ENCODE results near the gene ANKRD66.

The ANKRD66 gene

GRCh38 chr6:46777476-46778346 lies 31.0 kb downstream of the ANKRD66 start:
- Histone ChIP-seq H3K9ac (ENCODE audit: low read length) (no peak overlapping the region), H3K4me1 (ENCODE audit: control insufficient read depth, insufficient read depth, low read length) (no peaks in the 10 kb centered on the region), H3K4me3 (ENCODE audit: low read length) (no peak overlapping the region), H3K9me3 (ENCODE audit: control insufficient read depth, low read length) (no peaks in the 10 kb centered on the region), H3K27me3 (ENCODE audit: control insufficient read depth, insufficient read depth, low read length) (no peaks in the 10 kb centered on the region), H3K36me3 (ENCODE audit: control insufficient read depth, insufficient read depth, low read length) (no peaks in the 10 kb centered on the region)

- H3K36me3 ChIP-seq (ENCODE audit: control insufficient read depth, insufficient read depth, low read length): no peaks in the 10 kb centered on the region
- H3K9me3 ChIP-seq (ENCODE audit: control insufficient read depth, low read length): no peaks in the 10 kb centered on the region
Measured at GRCh38 chr6:46781478-46782378, 35.0 kb downstream of the ANKRD66 start.

GRCh38 chr6:46784535-46784934 lies 37.8 kb downstream of the ANKRD66 start:
- Histone ChIP-seq H3K9ac (ENCODE audit: low read length) (no peak overlapping the region), H3K36me3 (ENCODE audit: control insufficient read depth, insufficient read depth, low read length) (no peaks in the 10 kb centered on the region), H3K9me3 (ENCODE audit: control insufficient read depth, low read length) (no peaks in the 10 kb centered on the region), H3K4me1 (ENCODE audit: control insufficient read depth, insufficient read depth, low read length) (no peaks in the 10 kb centered on the region), H3K27me3 (ENCODE audit: control insufficient read depth, insufficient read depth, low read length) (no peaks in the 10 kb centered on the region), H3K4me3 (ENCODE audit: low read length) (no peak overlapping the region)

More at GRCh38 chr6:46781478-46782378, 35.0 kb downstream of the ANKRD66 start:
- H3K27me3 ChIP-seq (ENCODE audit: control insufficient read depth, insufficient read depth, low read length): no peaks in the 10 kb centered on the region
- no peak overlapping the region for H3K9ac ChIP-seq (ENCODE audit: low read length)
- no peak overlapping the region for H3K4me3 ChIP-seq (ENCODE audit: low read length)
- H3K4me1 ChIP-seq (ENCODE audit: control insufficient read depth, insufficient read depth, low read length): no peaks in the 10 kb centered on the region

GRCh38 chr6:46787871-46788540 lies 41.3 kb downstream of the ANKRD66 start:
- peaks cover 8% of the 10 kb centered on the region for H3K4me1 ChIP-seq (ENCODE audit: control insufficient read depth, insufficient read depth, low read length)
- H3K9me3 ChIP-seq (ENCODE audit: control insufficient read depth, low read length): no peaks in the 10 kb centered on the region
- no peak overlapping the region for H3K9ac ChIP-seq (ENCODE audit: low read length)
- no peaks in the 10 kb centered on the region for H3K27me3 ChIP-seq (ENCODE audit: control insufficient read depth, insufficient read depth, low read length)
- no peak overlapping the region for H3K4me3 ChIP-seq (ENCODE audit: low read length)
- H3K36me3 ChIP-seq (ENCODE audit: control insufficient read depth, insufficient read depth, low read length): no peaks in the 10 kb centered on the region

- Histone ChIP-seq H3K4me3 (ENCODE audit: low read length) (no peak overlapping the region), H3K27me3 (ENCODE audit: control insufficient read depth, insufficient read depth, low read length) (no peaks in the 10 kb centered on the region), H3K4me1 (ENCODE audit: control insufficient read depth, insufficient read depth, low read length) (peaks cover 8% of the 10 kb centered on the region), H3K36me3 (ENCODE audit: control insufficient read depth, insufficient read depth, low read length) (no peaks in the 10 kb centered on the region), H3K9ac (ENCODE audit: low read length) (no peak overlapping the region), H3K9me3 (ENCODE audit: control insufficient read depth, low read length) (no peaks in the 10 kb centered on the region)
Measured at GRCh38 chr6:46788791-46789190, 42.1 kb downstream of the ANKRD66 start.

GRCh38 chr6:46789434-46790354 lies 43.0 kb downstream of the ANKRD66 start:
- H3K9ac ChIP-seq (ENCODE audit: low read length): no peak overlapping the region
- H3K27me3 ChIP-seq (ENCODE audit: control insufficient read depth, insufficient read depth, low read length): no peaks in the 10 kb centered on the region
- H3K4me1 ChIP-seq (ENCODE audit: control insufficient read depth, insufficient read depth, low read length): peaks cover 8% of the 10 kb centered on the region
- no peak overlapping the region for H3K4me3 ChIP-seq (ENCODE audit: low read length)
- no peaks in the 10 kb centered on the region for H3K36me3 ChIP-seq (ENCODE audit: control insufficient read depth, insufficient read depth, low read length)
- no peaks in the 10 kb centered on the region for H3K9me3 ChIP-seq (ENCODE audit: control insufficient read depth, low read length)

GRCh38 chr6:46790355-46790874 lies 43.7 kb downstream of the ANKRD66 start:
- H3K9me3 ChIP-seq (ENCODE audit: control insufficient read depth, low read length): no peaks in the 10 kb centered on the region
- H3K36me3 ChIP-seq (ENCODE audit: control insufficient read depth, insufficient read depth, low read length): no peaks in the 10 kb centered on the region
- H3K4me1 ChIP-seq (ENCODE audit: control insufficient read depth, insufficient read depth, low read length): peaks cover 8% of the 10 kb centered on the region
- H3K9ac ChIP-seq (ENCODE audit: low read length): no peak overlapping the region
- H3K4me3 ChIP-seq (ENCODE audit: low read length): no peak overlapping the region
- no peaks in the 10 kb centered on the region for H3K27me3 ChIP-seq (ENCODE audit: control insufficient read depth, insufficient read depth, low read length)

GRCh38 chr6:46792635-46793034 lies 45.9 kb downstream of the ANKRD66 start:
- Histone ChIP-seq H3K4me1 (ENCODE audit: control insufficient read depth, insufficient read depth, low read length) (peaks cover 8% of the 10 kb centered on the region), H3K36me3 (ENCODE audit: control insufficient read depth, insufficient read depth, low read length) (no peaks in the 10 kb centered on the region), H3K9me3 (ENCODE audit: control insufficient read depth, low read length) (no peaks in the 10 kb centered on the region), H3K27me3 (ENCODE audit: control insufficient read depth, insufficient read depth, low read length) (no peaks in the 10 kb centered on the region), H3K4me3 (ENCODE audit: low read length) (no peak overlapping the region), H3K9ac (ENCODE audit: low read length) (no peak overlapping the region)

GRCh38 chr6:46793138-46793537 lies 46.4 kb downstream of the ANKRD66 start, which contains the start of gene MEP1A:
Gene MEP1A (plus strand): TSS chr6:46793389. CDS start chr6:46793399, 10 bp downstream.
- Histone ChIP-seq H3K4me3 (ENCODE audit: low read length) (no peak within 1 kb of the TSS), H3K27me3 (ENCODE audit: control insufficient read depth, insufficient read depth, low read length) (no peaks in the 10 kb centered on the region), H3K9ac (ENCODE audit: low read length) (no peak within 1 kb of the TSS), H3K4me1 (ENCODE audit: control insufficient read depth, insufficient read depth, low read length) (peaks cover 8% of the 10 kb centered on the region), H3K9me3 (ENCODE audit: control insufficient read depth, low read length) (no peaks in the 10 kb centered on the region), H3K36me3 (ENCODE audit: control insufficient read depth, insufficient read depth, low read length) (no peaks in the 10 kb centered on the region)

GRCh38 chr6:46794068-46794467 lies 47.3 kb downstream of the ANKRD66 start:
- Histone ChIP-seq H3K27me3 (ENCODE audit: control insufficient read depth, insufficient read depth, low read length) (no peaks in the 10 kb centered on the region), H3K36me3 (ENCODE audit: control insufficient read depth, insufficient read depth, low read length) (no peaks in the 10 kb centered on the region), H3K9ac (ENCODE audit: low read length) (no peak overlapping the region), H3K4me1 (ENCODE audit: control insufficient read depth, insufficient read depth, low read length) (peaks cover 8% of the 10 kb centered on the region), H3K4me3 (ENCODE audit: low read length) (no peak overlapping the region), H3K9me3 (ENCODE audit: control insufficient read depth, low read length) (no peaks in the 10 kb centered on the region)

- H3K4me1 ChIP-seq (ENCODE audit: control insufficient read depth, insufficient read depth, low read length): no peaks in the 10 kb centered on the region
- H3K9ac ChIP-seq (ENCODE audit: low read length): no peak overlapping the region
- no peaks in the 10 kb centered on the region for H3K9me3 ChIP-seq (ENCODE audit: control insufficient read depth, low read length)
- no peak overlapping the region for H3K4me3 ChIP-seq (ENCODE audit: low read length)
- no peaks in the 10 kb centered on the region for H3K27me3 ChIP-seq (ENCODE audit: control insufficient read depth, insufficient read depth, low read length)
- no peaks in the 10 kb centered on the region for H3K36me3 ChIP-seq (ENCODE audit: control insufficient read depth, insufficient read depth, low read length)
Measured at GRCh38 chr6:46795816-46796215, 49.1 kb downstream of the ANKRD66 start.

Data from mucosa of stomach (tissue), 1 donor.